Measurements from ENCODE around the gene SLC9A9. TPM values are rescaled to one million over a fixed set of nuclear protein-coding genes. Genes with fewer than 3 reads are reported as not detected.

SLC9A9 gene
- total and polyA plus RNA-seq, 2 experiments from 2014 or later = 2.2 to 6.8 TPM

GRCh38 chr3:143414571-143415253 is 433.6 kb downstream of the SLC9A9 start:
- H2AFZ ChIP-seq = no peak overlapping the region
- no peak overlapping the region for H3K4me2 ChIP-seq
- H4K20me1 ChIP-seq (ENCODE audit: insufficient read depth, poor library complexity, severe bottlenecking) = no peaks in the 10 kb centered on the region
- no peaks in the 10 kb centered on the region for H3K27me3 ChIP-seq
- DNase-seq (ENCODE audit: low spot score) = no peak
- no peak overlapping the region for H3K4me3 ChIP-seq
- no peaks in the 10 kb centered on the region for H3K4me1 ChIP-seq (ENCODE audit: insufficient read depth)
- WGBS (ENCODE audit: low lambda C conversion rate, missing lambda C conversion rate) = 98% methylated on average over 2 of the region's 2 CpGs
- no peak overlapping the region for H3K27ac ChIP-seq
- no peaks in the 10 kb centered on the region for H3K79me2 ChIP-seq
- H3K9me3 ChIP-seq (ENCODE audit: low read depth) = no peaks in the 10 kb centered on the region
- H3K9me2 ChIP-seq (replicated peaks; ENCODE audit: insufficient read depth) = no peaks in the 10 kb centered on the region
- TF ChIP-seq EZH2 (IDR thresholded peaks at IDR 0.05; ENCODE audit: borderline replicate concordance) (no peak), EZH2phosphoT487 (IDR thresholded peaks at IDR 0.05; ENCODE audit: low read depth, severe bottlenecking, unreplicated experiment) (no peak), CTCF (IDR thresholded peaks at IDR 0.05; ENCODE audit: poor library complexity) (no peak)
- H3K36me3 ChIP-seq (replicated peaks; ENCODE audit: insufficient read depth, low read depth) = no peaks in the 10 kb centered on the region

GRCh38 chr3:143413372-143413771 is 434.9 kb downstream of the SLC9A9 start:
- Histone ChIP-seq H3K36me3 (replicated peaks; ENCODE audit: insufficient read depth, low read depth) (no peaks in the 10 kb centered on the region), H3K27me3 (no peaks in the 10 kb centered on the region), H3K4me2 (no peak overlapping the region), H3K79me2 (no peaks in the 10 kb centered on the region), H3K9me2 (replicated peaks; ENCODE audit: insufficient read depth) (no peaks in the 10 kb centered on the region), H3K4me1 (ENCODE audit: insufficient read depth) (no peaks in the 10 kb centered on the region), H4K20me1 (ENCODE audit: insufficient read depth, poor library complexity, severe bottlenecking) (no peaks in the 10 kb centered on the region), H3K4me3 (no peak overlapping the region), H3K9me3 (ENCODE audit: low read depth) (no peaks in the 10 kb centered on the region), H2AFZ (no peak overlapping the region), H3K27ac (no peak overlapping the region)
- no peak for DNase-seq (ENCODE audit: low spot score)
- no peak for TF ChIP-seq CTCF (IDR thresholded peaks at IDR 0.05; ENCODE audit: poor library complexity)
- TF ChIP-seq EZH2phosphoT487 (IDR thresholded peaks at IDR 0.05; ENCODE audit: low read depth, severe bottlenecking, unreplicated experiment) = no peak
- TF ChIP-seq EZH2 (IDR thresholded peaks at IDR 0.05; ENCODE audit: borderline replicate concordance) = no peak
- WGBS (ENCODE audit: low lambda C conversion rate, missing lambda C conversion rate) = 89% methylated on average over 4 of the region's 4 CpGs

- Histone ChIP-seq H3K79me2 (no peaks in the 10 kb centered on the region), H3K36me3 (replicated peaks; ENCODE audit: insufficient read depth, low read depth) (no peaks in the 10 kb centered on the region), H2AFZ (no peak overlapping the region), H3K4me1 (ENCODE audit: insufficient read depth) (no peaks in the 10 kb centered on the region), H3K4me3 (no peak overlapping the region), H3K9me3 (ENCODE audit: low read depth) (no peaks in the 10 kb centered on the region), H3K27ac (no peak overlapping the region), H3K4me2 (no peak overlapping the region), H4K20me1 (ENCODE audit: insufficient read depth, poor library complexity, severe bottlenecking) (no peaks in the 10 kb centered on the region), H3K27me3 (no peaks in the 10 kb centered on the region), H3K9me2 (replicated peaks; ENCODE audit: insufficient read depth) (no peaks in the 10 kb centered on the region)
- DNase-seq (ENCODE audit: low spot score) = no peak
- WGBS (ENCODE audit: low lambda C conversion rate, missing lambda C conversion rate) = 77% methylated on average over 3 of the region's 3 CpGs
- TF ChIP-seq EZH2phosphoT487 (IDR thresholded peaks at IDR 0.05; ENCODE audit: low read depth, severe bottlenecking, unreplicated experiment) = no peak
- TF ChIP-seq EZH2 (IDR thresholded peaks at IDR 0.05; ENCODE audit: borderline replicate concordance) = no peak
- no peak for TF ChIP-seq CTCF (IDR thresholded peaks at IDR 0.05; ENCODE audit: poor library complexity)
Observed at GRCh38 chr3:143412084-143412483, 436.2 kb downstream of the SLC9A9 start.
